Liver (tissue), 3 donors: ENCODE measurements around the gene GOLGA7B.

Experiments
- CTCF ChIP-seq: fragments of 150-350 bp; IDR thresholded peaks from 2 replicates; pipeline ENCODE4 v1.5.1; 2017; ENCODE audit warnings: improper control_type of control experiment, low read depth, low read length; ENCODE audit not compliant: missing input control
- FOXA1 ChIP-seq: IDR thresholded peaks from 2 replicates; pipeline ENCODE4 v1.6.1; 2016; ENCODE audit warnings: antibody characterized with exemption
- GABPA ChIP-seq, 2 donors: IDR thresholded peaks in 1 of 2; conservative IDR thresholded peaks in 1 of 2; 2 replicates each; pipeline ENCODE4 v1.6.1; 2016; ENCODE audit warnings: antibody characterized with exemption in 2 of 2, mild to moderate bottlenecking in 1 of 2, moderate library complexity in 1 of 2
- HNF4G ChIP-seq: IDR thresholded peaks from 2 replicates; pipeline ENCODE4 v1.6.1; 2016; ENCODE audit warnings: antibody characterized with exemption
- JUND ChIP-seq, 2 donors: IDR thresholded peaks; 2 replicates each; pipeline ENCODE4 v1.6.1; 2016; ENCODE audit warnings: antibody characterized with exemption in 2 of 2
- MAX ChIP-seq: IDR thresholded peaks from 2 replicates; pipeline ENCODE4 v1.6.1; 2016; ENCODE audit warnings: antibody characterized with exemption
- RAD21 ChIP-seq, 2 donors: IDR thresholded peaks; 2 replicates each; pipeline ENCODE4 v1.6.1; 2016; ENCODE audit warnings: antibody characterized with exemption in 2 of 2, mild to moderate bottlenecking in 2 of 2
- REST ChIP-seq: IDR thresholded peaks from 2 replicates; pipeline ENCODE4 v1.6.1; 2016; ENCODE audit warnings: antibody characterized with exemption, mild to moderate bottlenecking
- RXRA ChIP-seq, 2 donors: IDR thresholded peaks; 2 replicates each; pipeline ENCODE4 v1.6.1; 2017 to 2018; ENCODE audit warnings: antibody characterized with exemption in 2 of 2, mild to moderate bottlenecking in 1 of 2
- TAF1 ChIP-seq: conservative IDR thresholded peaks from 2 replicates; pipeline ENCODE4 v1.6.1; 2016; ENCODE audit warnings: antibody characterized with exemption, mild to moderate bottlenecking
- YY1 ChIP-seq: IDR thresholded peaks from 2 replicates; pipeline ENCODE4 v1.6.1; 2016; ENCODE audit warnings: antibody characterized with exemption, mild to moderate bottlenecking
- ZBTB33 ChIP-seq: IDR thresholded peaks from 2 replicates; pipeline ENCODE4 v1.6.1; 2016; ENCODE audit warnings: antibody characterized with exemption
- donor health status: healthy.
- donor health status: healthy.

GRCh38 chr10:97863808-97864207 lies 14.2 kb downstream of the GOLGA7B start:
- TF ChIP-seq RXRA (IDR thresholded peaks at IDR 0.05) (no peak), YY1 (no peak), CTCF (no peak), TAF1 (no peak), MAX (no peak), GABPA (IDR thresholded peaks at IDR 0.05 in 1 of 2, conservative IDR thresholded peaks at IDR 0.05 in 1 of 2) (no peak), RAD21 (IDR thresholded peaks at IDR 0.05) (no peak), REST (no peak), ZBTB33 (no peak), FOXA1 (no peak), HNF4G (no peak), JUND (IDR thresholded peaks at IDR 0.05) (no peak)
